DND-41 (cell line): ENCODE data around the gene PPP1R14B.

Source experiments
- ATAC-seq: fragments of 200-7000 bp; cut with Tn5 transposase; 3 replicates; pipeline ENCODE4 v1.9.1; 2021; ENCODE audit warnings: low read depth; ENCODE audit not compliant: insufficient read depth
- DNase-seq: peaks from one replicate; pipeline ENCODE4 v3.0.0-alpha.2; 2020
- H2AFZ ChIP-seq: 2 replicates; pipeline ENCODE4 v1.6.0; 2012; ENCODE audit warnings: low read depth, low read length
- H3K27ac ChIP-seq: 2 replicates; pipeline ENCODE4 v1.5.1; 2012; ENCODE audit warnings: low read length, inconsistent platforms
- H3K27me3 ChIP-seq: fragments of 200-600 bp; sonication (generic); 2 replicates; pipeline ENCODE4 v1.6.0; 2012; ENCODE audit warnings: low read length, mild to moderate bottlenecking, inconsistent platforms; ENCODE audit not compliant: insufficient read depth, poor library complexity
- H3K36me3 ChIP-seq: 2 replicates; pipeline ENCODE4 v1.5.1; 2012; ENCODE audit warnings: low read length, inconsistent platforms; ENCODE audit not compliant: insufficient read depth
- H3K4me1 ChIP-seq: 2 replicates; pipeline ENCODE4 v1.5.1; 2012; ENCODE audit warnings: mild to moderate bottlenecking, low read length; ENCODE audit not compliant: insufficient read depth
- H3K4me2 ChIP-seq: 2 replicates; pipeline ENCODE4 v1.6.0; 2012; ENCODE audit warnings: mild to moderate bottlenecking, moderate library complexity, low read length, inconsistent platforms; ENCODE audit not compliant: insufficient read depth
- H3K4me3 ChIP-seq, 2 experiments: fragments of 200-600 bp in 1 of 2; shearing (Covaris generic) in 1 of 2; 2 replicates each; pipeline ENCODE4 v1.5.1; 2012 to 2016; ENCODE audit warnings: inconsistent platforms in 2 of 2, low read length in 2 of 2, mild to moderate bottlenecking in 2 of 2, low read depth in 1 of 2, moderate library complexity in 1 of 2
- H3K79me2 ChIP-seq: 2 replicates; pipeline ENCODE4 v1.6.0; 2012; ENCODE audit warnings: low read length, inconsistent platforms; ENCODE audit not compliant: insufficient read depth
- H3K9ac ChIP-seq: 2 replicates; pipeline ENCODE4 v1.6.0; 2012; ENCODE audit warnings: low read depth, mild to moderate bottlenecking, inconsistent platforms, low read length, moderate library complexity
- H3K9me3 ChIP-seq: 2 replicates; pipeline ENCODE4 v1.5.1; 2012; ENCODE audit warnings: low read length, moderate library complexity, mild to moderate bottlenecking, inconsistent platforms; ENCODE audit not compliant: insufficient read depth, severe bottlenecking
- H4K20me1 ChIP-seq: 2 replicates; pipeline ENCODE4 v1.6.0; 2012; ENCODE audit warnings: low read length; ENCODE audit not compliant: insufficient read depth
- EZH2 ChIP-seq: IDR thresholded peaks from 3 replicates; pipeline ENCODE4 v1.6.1; 2012; ENCODE audit warnings: borderline replicate concordance, low read depth, mild to moderate bottlenecking, moderate library complexity, low read length, inconsistent platforms; ENCODE audit not compliant: severe bottlenecking
- TF ChIP-seq, protein P1 (sequence below): IDR thresholded peaks from 2 replicates; pipeline ENCODE4 v1.5.1; 2012; ENCODE audit warnings: borderline replicate concordance, low read length, moderate library complexity, mild to moderate bottlenecking; ENCODE audit not compliant: poor library complexity, severe bottlenecking; ENCODE audit errors: extremely low read depth

PPP1R14B gene

GRCh38 chr11:64201543-64201942 is 45.2 kb downstream of the PPP1R14B start:
- TF ChIP-seq, protein P1, sequence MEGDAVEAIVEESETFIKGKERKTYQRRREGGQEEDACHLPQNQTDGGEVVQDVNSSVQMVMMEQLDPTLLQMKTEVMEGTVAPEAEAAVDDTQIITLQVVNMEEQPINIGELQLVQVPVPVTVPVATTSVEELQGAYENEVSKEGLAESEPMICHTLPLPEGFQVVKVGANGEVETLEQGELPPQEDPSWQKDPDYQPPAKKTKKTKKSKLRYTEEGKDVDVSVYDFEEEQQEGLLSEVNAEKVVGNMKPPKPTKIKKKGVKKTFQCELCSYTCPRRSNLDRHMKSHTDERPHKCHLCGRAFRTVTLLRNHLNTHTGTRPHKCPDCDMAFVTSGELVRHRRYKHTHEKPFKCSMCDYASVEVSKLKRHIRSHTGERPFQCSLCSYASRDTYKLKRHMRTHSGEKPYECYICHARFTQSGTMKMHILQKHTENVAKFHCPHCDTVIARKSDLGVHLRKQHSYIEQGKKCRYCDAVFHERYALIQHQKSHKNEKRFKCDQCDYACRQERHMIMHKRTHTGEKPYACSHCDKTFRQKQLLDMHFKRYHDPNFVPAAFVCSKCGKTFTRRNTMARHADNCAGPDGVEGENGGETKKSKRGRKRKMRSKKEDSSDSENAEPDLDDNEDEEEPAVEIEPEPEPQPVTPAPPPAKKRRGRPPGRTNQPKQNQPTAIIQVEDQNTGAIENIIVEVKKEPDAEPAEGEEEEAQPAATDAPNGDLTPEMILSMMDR, result no peak
- no peak for TF ChIP-seq EZH2
- H3K9ac ChIP-seq, result peak overlapping the region; percentile 14; the same call in 1 of the 2 replicates
- peaks cover 23% of the 10 kb centered on the region for H3K4me1 ChIP-seq
- H4K20me1 ChIP-seq, result peaks cover 47% of the 10 kb centered on the region
- H3K9me3 ChIP-seq, result no peaks in the 10 kb centered on the region
- H3K79me2 ChIP-seq, result peaks cover 45% of the 10 kb centered on the region
- no peaks in the 10 kb centered on the region for H3K27me3 ChIP-seq
- H3K4me3 ChIP-seq, result no peak overlapping the region
- no peak overlapping the region for H3K4me2 ChIP-seq
- DNase-seq (no peak), ATAC-seq (no peak)
- peaks cover 87% of the 10 kb centered on the region for H3K36me3 ChIP-seq
- no peak overlapping the region for H2AFZ ChIP-seq
- no peak overlapping the region for H3K27ac ChIP-seq

DNA sequence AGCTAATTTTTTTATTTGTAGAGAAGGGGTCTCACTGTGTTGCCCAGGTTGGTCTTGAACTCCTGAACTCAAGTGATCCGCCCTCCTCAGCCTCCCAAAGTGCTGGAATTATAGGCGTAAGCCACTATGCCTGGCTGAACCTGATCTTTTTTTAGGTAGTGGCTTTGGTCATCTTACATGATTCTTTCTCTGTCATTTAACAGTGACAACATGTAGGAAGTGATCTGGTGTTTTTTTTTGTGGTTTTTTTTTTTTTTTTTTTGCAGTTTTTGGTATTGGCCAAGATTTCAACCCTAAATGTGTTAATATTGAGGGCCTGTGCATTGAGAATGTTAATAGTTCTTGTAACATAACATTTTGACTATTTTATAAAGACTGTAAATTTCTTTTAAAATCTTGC is 48.2 kb downstream of the PPP1R14B start:
- peaks cover 52% of the 10 kb centered on the region for H4K20me1 ChIP-seq
- ATAC-seq, result no peak

GRCh38 chr11:64196626-64197025 is 50.1 kb downstream of the PPP1R14B start:
- no peak overlapping the region for H3K27ac ChIP-seq
- no peak overlapping the region for H3K4me2 ChIP-seq
- H3K9me3 ChIP-seq, result no peaks in the 10 kb centered on the region
- H2AFZ ChIP-seq, result no peak overlapping the region
- H3K36me3 ChIP-seq, result peaks cover 96% of the 10 kb centered on the region
- H3K4me1 ChIP-seq, result no peaks in the 10 kb centered on the region
- ATAC-seq (no peak), DNase-seq (no peak)
- no peak overlapping the region for H3K9ac ChIP-seq
- peaks cover 47% of the 10 kb centered on the region for H3K79me2 ChIP-seq
- TF ChIP-seq, protein P1, result no peak
- no peak for TF ChIP-seq EZH2
- no peaks in the 10 kb centered on the region for H3K27me3 ChIP-seq
- H3K4me3 ChIP-seq, result no peak overlapping the region
- H4K20me1 ChIP-seq, result peaks cover 54% of the 10 kb centered on the region

More for the DNA sequence above, 48.2 kb downstream of the PPP1R14B start:
- no peak overlapping the region for H3K4me3 ChIP-seq
- H3K27ac ChIP-seq, result no peak overlapping the region
- no peak overlapping the region for H3K9ac ChIP-seq
- H3K36me3 ChIP-seq, result peaks cover 96% of the 10 kb centered on the region
- peaks cover 56% of the 10 kb centered on the region for H3K79me2 ChIP-seq
- DNase-seq, result no peak
- TF ChIP-seq, protein P1, result no peak
- no peak for TF ChIP-seq EZH2
- no peaks in the 10 kb centered on the region for H3K27me3 ChIP-seq
- H3K4me1 ChIP-seq, result no peaks in the 10 kb centered on the region
- no peak overlapping the region for H2AFZ ChIP-seq
- no peaks in the 10 kb centered on the region for H3K9me3 ChIP-seq
- H3K4me2 ChIP-seq, result no peak overlapping the region
